Glomerular visceral epithelial cell (primary cell): ENCODE results near the gene NDUFAF3.

Source experiments
- DNase-seq: peaks from one replicate; pipeline ENCODE4 v3.0.0-alpha.2; 2016; ENCODE audit errors: extremely low spot score

The NDUFAF3 gene

GRCh38 chr3:49017971-49018706 lies 3.8 kb upstream of the NDUFAF3 start, which contains the start of gene DALRD3:
Gene DALRD3, minus strand, starts transcription at chr3:49018580. Its CDS starts 16 bp downstream, at chr3:49018564.
- peak; percentile 66 for DNase-seq

GRCh38 chr3:49018707-49019006 lies 3.3 kb upstream of the NDUFAF3 start:
- no peak for DNase-seq

- no peak for DNase-seq
Observed at GRCh38 chr3:49019941-49020329, 2.0 kb upstream of the NDUFAF3 start.

GRCh38 chr3:49020330-49021212 lies 1.4 kb upstream of the NDUFAF3 start:
- DNase-seq = peak; percentile 23

- DNase-seq = peak; percentile 98
Observed at GRCh38 chr3:49021213-49021812, 608 bp upstream of the NDUFAF3 start.

- DNase-seq = peak; percentile 35
Observed at GRCh38 chr3:49022688-49023171, 809 bp downstream of the NDUFAF3 start.

GRCh38 chr3:49023775-49024174 lies 1.9 kb downstream of the NDUFAF3 start:
- DNase-seq = no peak

- DNase-seq = no peak
Observed at GRCh38 chr3:49024449-49024848, 2.5 kb downstream of the NDUFAF3 start.

GRCh38 chr3:49025005-49025792 lies 3.3 kb downstream of the NDUFAF3 start:
- no peak for DNase-seq

- DNase-seq = no peak
Observed at GRCh38 chr3:49025793-49026520, 4.0 kb downstream of the NDUFAF3 start.

- DNase-seq = no peak
Observed at GRCh38 chr3:49026536-49026935, 4.6 kb downstream of the NDUFAF3 start.

GRCh38 chr3:49027634-49028033 lies 5.7 kb downstream of the NDUFAF3 start:
- no peak for DNase-seq

- DNase-seq = no peak
Observed at GRCh38 chr3:49028298-49028672, 6.4 kb downstream of the NDUFAF3 start.

GRCh38 chr3:49028673-49029562 lies 7.0 kb downstream of the NDUFAF3 start, which contains the start of gene IMPDH2:
Gene IMPDH2, minus strand, starts transcription at chr3:49029398. Its CDS starts 48 bp downstream, at chr3:49029350.
- peak; percentile 93 for DNase-seq

- no peak for DNase-seq
Observed at GRCh38 chr3:49029563-49029884, 7.6 kb downstream of the NDUFAF3 start.

- no peak for DNase-seq
Observed at GRCh38 chr3:49030321-49030720, 8.4 kb downstream of the NDUFAF3 start.

- peak; percentile 42 for DNase-seq
Observed at GRCh38 chr3:49032646-49033304, 10.9 kb downstream of the NDUFAF3 start.

GRCh38 chr3:49034650-49035049 lies 12.7 kb downstream of the NDUFAF3 start:
- DNase-seq = no peak

GRCh38 chr3:49035281-49035680 lies 13.4 kb downstream of the NDUFAF3 start:
- DNase-seq = no peak
